GM12872 (cell line): ENCODE measurements around the gene LTBP1.

Experiments
- CTCF ChIP-seq: IDR thresholded peaks from 3 replicates; pipeline ENCODE4 v1.5.1; 2011; ENCODE audit warnings: low read depth, mild to moderate bottlenecking, low read length, moderate library complexity; ENCODE audit not compliant: insufficient read depth

The LTBP1 gene

GRCh38 chr2:33444967-33445366, 498.2 kb downstream of the LTBP1 start:
- no peak for TF ChIP-seq CTCF

GRCh38 chr2:33448220-33448899, 501.6 kb downstream of the LTBP1 start:
- no peak for TF ChIP-seq CTCF
